ENCODE results near the gene RNF26.

- TF ChIP-seq POLR2AphosphoS5 (IDR thresholded peaks at IDR 0.05) (no peak), CTCF (IDR thresholded peaks at IDR 0.05) (no peak)
Observed at GRCh38 chr11:119352857-119353260, 18.5 kb downstream of the RNF26 start.
